Measurements from ENCODE around the gene UFM1.

Gene UFM1

DNA sequence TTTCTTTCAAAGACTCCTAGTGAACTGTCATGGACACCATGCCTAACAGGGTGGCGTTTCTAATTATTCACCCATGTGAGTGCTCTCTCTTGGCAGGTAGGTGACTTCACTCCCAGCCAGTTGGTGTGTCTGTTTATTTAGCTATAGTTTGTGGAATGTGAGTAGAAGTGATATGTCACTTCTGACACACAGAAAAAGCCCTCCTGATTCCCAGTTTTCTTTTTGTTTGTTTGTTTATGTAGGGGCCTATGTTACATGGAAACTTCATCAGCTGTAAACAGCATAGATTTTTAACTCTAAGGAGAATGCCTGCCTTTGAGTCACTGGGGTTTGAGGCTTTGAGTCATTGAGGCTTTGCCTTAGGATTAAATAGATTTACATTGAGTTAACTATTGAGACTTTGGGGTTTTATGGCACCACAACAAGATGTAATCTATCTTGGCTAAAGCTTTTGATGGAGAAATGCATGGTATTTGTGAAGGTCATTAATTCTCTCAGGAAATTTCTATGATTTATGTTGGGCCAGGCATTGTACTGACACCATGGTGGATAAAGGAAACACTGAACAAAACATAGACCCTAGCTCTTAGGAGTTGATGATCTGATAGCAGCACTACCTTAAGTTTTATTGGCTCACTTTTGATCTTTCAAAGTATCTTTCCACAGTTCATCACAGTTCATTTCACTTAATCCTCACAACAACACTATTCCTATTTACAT, 45.3 kb downstream of the UFM1 start:
- no peaks in the 10 kb centered on the region for H3K27me3 ChIP-seq (replicated peaks; ENCODE audit: control insufficient read depth, insufficient read depth, low read length)
- peaks cover 8% of the 10 kb centered on the region for H3K4me1 ChIP-seq (ENCODE audit: control insufficient read depth, insufficient read depth, low read length)
- no peaks in the 10 kb centered on the region for H3K9me3 ChIP-seq (ENCODE audit: control insufficient read depth, low read length)
- H3K36me3 ChIP-seq (ENCODE audit: control insufficient read depth, insufficient read depth, low read length, severe bottlenecking): no peaks in the 10 kb centered on the region
- DNase-seq (ENCODE audit: low read depth): peak; percentile 45
- H3K9ac ChIP-seq (ENCODE audit: low read length): no peak overlapping the region
- H3K4me3 ChIP-seq (ENCODE audit: low read length): no peak overlapping the region

DNA sequence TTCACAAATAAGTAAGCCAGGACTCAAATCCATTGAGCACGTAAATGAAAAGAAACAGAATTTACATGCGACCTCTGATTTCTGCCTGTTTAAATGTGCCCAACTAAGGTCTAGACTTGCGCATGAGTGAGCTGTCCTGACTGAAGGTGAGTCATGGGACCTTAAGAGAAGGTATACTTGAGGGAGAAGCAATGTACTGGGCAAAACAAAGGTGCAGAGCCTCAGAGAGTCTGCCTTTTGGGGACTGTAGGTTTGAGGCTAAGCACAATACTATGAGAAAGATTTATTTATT, 45.8 kb downstream of the UFM1 start:
- Histone ChIP-seq H3K4me1 (ENCODE audit: control insufficient read depth, insufficient read depth, low read length) (peaks cover 8% of the 10 kb centered on the region), H3K9me3 (ENCODE audit: control insufficient read depth, low read length) (no peaks in the 10 kb centered on the region), H3K27me3 (replicated peaks; ENCODE audit: control insufficient read depth, insufficient read depth, low read length) (no peaks in the 10 kb centered on the region), H3K4me3 (ENCODE audit: low read length) (no peak overlapping the region), H3K9ac (ENCODE audit: low read length) (no peak overlapping the region), H3K36me3 (ENCODE audit: control insufficient read depth, insufficient read depth, low read length, severe bottlenecking) (no peaks in the 10 kb centered on the region)
- DNase-seq (ENCODE audit: low read depth): no peak

DNA sequence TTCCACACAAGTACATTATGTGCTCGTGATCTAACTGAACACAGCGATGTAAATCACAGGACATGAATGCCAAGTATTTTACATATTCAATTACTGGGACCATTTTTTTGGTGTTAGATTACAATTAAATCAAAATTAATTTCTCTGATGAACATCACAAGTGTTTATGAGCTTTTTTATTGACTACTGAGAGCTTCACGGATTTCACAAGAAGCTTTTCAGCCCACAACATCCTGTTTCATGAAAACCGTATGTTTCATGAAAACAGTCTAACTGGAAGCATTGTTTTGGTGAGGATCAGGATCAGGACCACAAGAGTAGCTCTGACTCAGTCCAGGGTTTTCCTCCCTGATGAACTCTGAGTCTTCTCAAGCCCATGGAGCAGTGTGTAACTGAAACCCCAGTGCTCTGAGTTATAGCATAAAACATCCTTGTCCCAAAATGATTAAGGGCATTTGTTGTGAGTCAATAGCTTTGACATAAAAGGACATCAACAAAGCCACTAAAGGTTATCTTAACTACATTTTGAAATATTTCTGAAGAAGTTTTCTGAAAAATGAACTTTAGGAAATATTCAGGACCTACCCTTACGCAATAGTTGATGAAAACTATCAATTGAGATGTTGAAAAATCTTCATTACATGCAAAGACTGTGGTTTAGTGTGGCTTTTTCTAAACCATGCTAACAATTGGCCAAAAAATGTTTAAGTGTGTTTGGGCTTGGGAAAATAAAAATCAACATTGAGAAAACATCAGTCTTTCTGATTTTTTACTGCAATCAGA, 49.3 kb downstream of the UFM1 start:
- peaks cover 8% of the 10 kb centered on the region for H3K4me1 ChIP-seq (ENCODE audit: control insufficient read depth, insufficient read depth, low read length)
- H3K4me3 ChIP-seq (ENCODE audit: low read length): no peak overlapping the region
- no peak overlapping the region for H3K9ac ChIP-seq (ENCODE audit: low read length)
- no peaks in the 10 kb centered on the region for H3K36me3 ChIP-seq (ENCODE audit: control insufficient read depth, insufficient read depth, low read length, severe bottlenecking)
- peak; percentile 86 for DNase-seq (ENCODE audit: low read depth)
- H3K9me3 ChIP-seq (ENCODE audit: control insufficient read depth, low read length): no peaks in the 10 kb centered on the region
- H3K27me3 ChIP-seq (replicated peaks; ENCODE audit: control insufficient read depth, insufficient read depth, low read length): no peaks in the 10 kb centered on the region

DNA sequence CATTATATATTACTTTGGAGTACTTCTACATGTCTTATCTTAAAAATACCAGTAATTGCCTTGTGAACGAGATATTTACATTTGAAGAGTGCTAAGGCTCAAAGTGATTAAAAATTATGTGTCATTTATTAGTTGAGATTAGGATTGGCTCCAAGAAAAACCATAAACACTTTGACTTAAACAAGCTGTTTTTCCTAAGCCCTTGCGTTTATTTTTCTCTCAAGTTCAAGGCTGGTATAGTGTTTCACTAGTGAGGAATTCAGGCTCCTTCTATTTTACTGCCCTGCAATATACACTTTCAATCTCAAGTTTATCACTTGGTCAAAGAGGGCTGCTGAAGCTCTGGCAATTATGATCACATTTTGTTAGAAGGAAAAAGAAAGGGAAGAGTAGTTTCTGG, 49.9 kb downstream of the UFM1 start:
- Histone ChIP-seq H3K36me3 (ENCODE audit: control insufficient read depth, insufficient read depth, low read length, severe bottlenecking) (no peaks in the 10 kb centered on the region), H3K9me3 (ENCODE audit: control insufficient read depth, low read length) (no peaks in the 10 kb centered on the region), H3K27me3 (replicated peaks; ENCODE audit: control insufficient read depth, insufficient read depth, low read length) (no peaks in the 10 kb centered on the region), H3K9ac (ENCODE audit: low read length) (no peak overlapping the region), H3K4me1 (ENCODE audit: control insufficient read depth, insufficient read depth, low read length) (peaks cover 8% of the 10 kb centered on the region), H3K4me3 (ENCODE audit: low read length) (no peak overlapping the region)
- no peak for DNase-seq (ENCODE audit: low read depth)

DNA sequence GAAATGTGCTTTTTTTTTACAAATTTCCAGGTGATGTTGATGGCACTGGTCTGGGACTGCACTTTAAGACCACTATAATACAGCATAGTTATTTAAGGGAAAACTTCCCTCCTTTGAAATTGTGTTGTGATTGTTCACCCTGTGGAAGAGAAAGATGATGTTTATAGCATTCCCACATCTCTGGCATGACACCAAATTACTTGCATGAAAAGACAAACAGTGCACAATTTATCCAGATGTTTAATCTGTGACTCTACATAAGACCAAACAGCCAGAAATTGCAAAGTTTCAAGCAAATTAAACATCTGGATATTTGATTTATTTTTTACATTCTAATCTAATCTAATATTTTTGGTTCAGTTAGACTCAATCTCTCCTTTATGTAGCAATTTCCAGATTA, 51.6 kb downstream of the UFM1 start:
- Histone ChIP-seq H3K9ac (ENCODE audit: low read length) (no peak overlapping the region), H3K9me3 (ENCODE audit: control insufficient read depth, low read length) (no peaks in the 10 kb centered on the region), H3K4me1 (ENCODE audit: control insufficient read depth, insufficient read depth, low read length) (peaks cover 8% of the 10 kb centered on the region), H3K36me3 (ENCODE audit: control insufficient read depth, insufficient read depth, low read length, severe bottlenecking) (no peaks in the 10 kb centered on the region), H3K4me3 (ENCODE audit: low read length) (no peak overlapping the region), H3K27me3 (replicated peaks; ENCODE audit: control insufficient read depth, insufficient read depth, low read length) (no peaks in the 10 kb centered on the region)
- DNase-seq (ENCODE audit: low read depth): no peak

DNA sequence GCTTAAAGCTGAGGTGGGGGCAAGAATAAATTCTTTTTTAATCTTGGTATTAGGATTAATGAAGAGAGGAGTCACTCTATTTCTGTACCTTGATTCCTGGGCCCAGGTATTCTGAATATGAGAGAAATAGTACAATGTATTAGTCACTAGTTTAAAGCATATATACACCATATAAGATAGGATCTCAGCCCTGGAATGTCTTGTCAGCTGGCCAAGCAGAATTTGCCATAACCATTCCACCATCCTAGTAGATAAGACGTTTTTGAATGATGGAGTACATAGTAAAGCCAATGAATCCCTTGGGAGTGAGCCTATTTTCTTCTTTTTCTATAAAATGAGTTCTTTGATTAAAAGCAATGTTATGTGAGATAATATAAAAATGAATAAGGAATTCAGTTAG, 55.6 kb downstream of the UFM1 start:
- Histone ChIP-seq H3K27me3 (replicated peaks; ENCODE audit: control insufficient read depth, insufficient read depth, low read length) (no peaks in the 10 kb centered on the region), H3K4me1 (ENCODE audit: control insufficient read depth, insufficient read depth, low read length) (no peaks in the 10 kb centered on the region)
- no peak for DNase-seq (ENCODE audit: low read depth)

DNA sequence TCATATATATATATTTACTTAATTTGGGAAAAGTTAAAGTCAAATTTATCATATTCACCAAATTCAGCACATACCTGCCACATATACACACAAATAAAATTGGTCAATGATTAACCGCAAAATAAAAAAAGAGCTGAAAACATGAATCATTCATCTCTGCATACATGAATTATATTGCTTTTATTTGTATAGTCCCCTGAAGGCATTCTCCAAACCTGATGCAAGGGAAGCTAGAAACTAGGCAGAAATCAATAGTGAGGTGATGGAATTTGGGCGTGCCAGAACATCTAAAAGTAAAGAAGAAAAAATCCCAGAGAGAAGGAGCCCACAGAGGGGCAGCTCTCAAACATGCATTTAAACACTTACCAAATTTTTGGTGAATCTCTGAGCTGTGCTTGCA, 60.1 kb downstream of the UFM1 start:
- DNase-seq (ENCODE audit: low read depth): no peak
- Histone ChIP-seq H3K4me1 (ENCODE audit: control insufficient read depth, insufficient read depth, low read length) (no peaks in the 10 kb centered on the region), H3K9me3 (ENCODE audit: control insufficient read depth, low read length) (no peaks in the 10 kb centered on the region), H3K4me3 (ENCODE audit: low read length) (no peak overlapping the region), H3K27me3 (replicated peaks; ENCODE audit: control insufficient read depth, insufficient read depth, low read length) (no peaks in the 10 kb centered on the region), H3K36me3 (ENCODE audit: control insufficient read depth, insufficient read depth, low read length, severe bottlenecking) (no peaks in the 10 kb centered on the region), H3K9ac (ENCODE audit: low read length) (no peak overlapping the region)

More for the DNA sequence above, 55.6 kb downstream of the UFM1 start:
- no peaks in the 10 kb centered on the region for H3K9me3 ChIP-seq (ENCODE audit: control insufficient read depth, low read length)
- H3K4me3 ChIP-seq (ENCODE audit: low read length): no peak overlapping the region
- H3K36me3 ChIP-seq (ENCODE audit: control insufficient read depth, insufficient read depth, low read length, severe bottlenecking): no peaks in the 10 kb centered on the region
- no peak overlapping the region for H3K9ac ChIP-seq (ENCODE audit: low read length)

DNA sequence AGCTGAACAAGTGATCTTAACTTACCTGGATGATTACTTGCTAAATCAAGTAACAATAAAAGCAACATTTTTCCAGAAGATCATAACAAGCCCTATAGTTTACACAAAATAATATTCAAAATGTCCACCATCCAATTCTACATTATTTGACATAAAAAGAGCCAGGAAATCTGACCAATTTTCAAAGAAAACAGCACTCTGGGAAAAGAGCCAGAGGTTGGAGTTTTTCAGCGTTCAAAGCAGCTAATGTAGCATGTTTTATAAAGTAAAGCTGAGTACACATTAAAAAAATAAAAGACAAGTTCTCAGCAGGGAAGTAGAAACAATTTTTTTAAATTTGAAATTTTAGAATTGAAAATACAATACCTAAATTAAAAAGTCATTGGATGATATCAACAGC, 62.6 kb downstream of the UFM1 start:
- DNase-seq (ENCODE audit: low read depth): peak; percentile 40
- H3K4me1 ChIP-seq (ENCODE audit: control insufficient read depth, insufficient read depth, low read length): no peaks in the 10 kb centered on the region
- no peaks in the 10 kb centered on the region for H3K36me3 ChIP-seq (ENCODE audit: control insufficient read depth, insufficient read depth, low read length, severe bottlenecking)
- H3K9me3 ChIP-seq (ENCODE audit: control insufficient read depth, low read length): no peaks in the 10 kb centered on the region
- H3K9ac ChIP-seq (ENCODE audit: low read length): no peak overlapping the region
- H3K27me3 ChIP-seq (replicated peaks; ENCODE audit: control insufficient read depth, insufficient read depth, low read length): no peaks in the 10 kb centered on the region
- no peak overlapping the region for H3K4me3 ChIP-seq (ENCODE audit: low read length)
